GM19043 (cell line): ENCODE data around the gene RNF150.

Experiments used
- ATAC-seq: cut with Tn5 transposase; IDR thresholded peaks from one replicate; pipeline ENCODE4 v1.9.1; 2021; ENCODE audit warnings: low read depth; ENCODE audit not compliant: unreplicated experiment

RNF150 gene

DNA sequence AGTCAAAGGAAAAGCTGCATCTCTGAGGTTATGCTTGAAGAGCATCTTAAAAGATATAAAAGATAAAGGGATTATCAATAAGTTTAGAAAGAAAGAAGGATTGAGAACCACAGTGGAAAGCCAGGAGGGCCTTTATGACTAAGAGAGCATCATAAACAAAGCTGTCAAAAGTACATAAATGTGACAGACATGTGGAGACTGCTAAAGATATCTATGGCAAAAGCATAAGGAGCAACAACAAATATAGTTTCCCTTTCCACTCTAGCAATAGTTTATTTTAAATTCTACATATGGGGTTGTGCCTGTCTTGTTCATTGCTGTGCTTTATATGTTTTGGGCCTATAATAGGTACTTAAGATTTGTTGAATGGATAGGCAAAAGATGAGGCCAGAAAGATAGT, 97.3 kb downstream of the RNF150 start:
- ATAC-seq = no peak

DNA sequence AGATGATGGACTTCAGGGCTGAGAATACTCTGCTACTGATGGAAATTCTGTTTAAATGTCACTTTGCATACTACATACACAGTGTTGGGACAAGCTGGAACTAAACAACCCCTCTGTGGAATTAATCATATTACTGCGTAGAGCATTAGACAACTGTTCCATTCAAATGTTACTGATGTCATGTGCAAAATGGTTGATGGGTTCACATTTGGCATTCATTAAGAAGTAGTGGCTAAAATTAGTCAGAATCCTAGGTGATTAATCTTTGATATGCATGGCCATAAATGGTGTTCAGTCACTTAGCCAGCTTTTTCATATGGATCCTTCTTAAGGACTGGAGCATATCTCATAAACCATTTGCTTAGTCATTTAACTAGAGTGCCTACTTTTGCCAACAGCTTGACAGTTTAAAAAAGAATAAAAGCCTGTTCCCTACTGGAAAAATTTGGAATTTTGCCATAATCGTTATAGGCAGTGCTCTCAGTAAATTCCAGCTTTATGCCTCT, 105.2 kb downstream of the RNF150 start:
- no peak for ATAC-seq

DNA sequence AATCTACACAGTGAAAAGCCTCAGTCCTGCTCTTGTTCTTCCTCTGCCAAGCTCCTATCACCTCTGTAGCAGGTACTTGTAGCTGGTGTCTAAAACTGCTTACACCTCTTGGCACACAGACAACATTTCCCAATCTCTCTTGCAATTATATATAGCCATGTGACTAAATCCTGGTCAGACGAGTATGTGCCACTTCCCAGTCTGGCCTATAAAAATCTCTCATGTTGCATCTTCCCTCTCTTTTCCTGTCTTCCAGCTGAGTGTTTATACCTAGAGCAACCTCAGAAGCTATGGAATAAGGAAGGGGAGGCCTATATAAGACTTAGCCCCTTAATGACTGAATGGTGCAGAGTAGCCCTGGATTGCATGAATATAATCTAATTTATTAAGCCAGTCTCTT, 105.8 kb downstream of the RNF150 start:
- no peak for ATAC-seq

DNA sequence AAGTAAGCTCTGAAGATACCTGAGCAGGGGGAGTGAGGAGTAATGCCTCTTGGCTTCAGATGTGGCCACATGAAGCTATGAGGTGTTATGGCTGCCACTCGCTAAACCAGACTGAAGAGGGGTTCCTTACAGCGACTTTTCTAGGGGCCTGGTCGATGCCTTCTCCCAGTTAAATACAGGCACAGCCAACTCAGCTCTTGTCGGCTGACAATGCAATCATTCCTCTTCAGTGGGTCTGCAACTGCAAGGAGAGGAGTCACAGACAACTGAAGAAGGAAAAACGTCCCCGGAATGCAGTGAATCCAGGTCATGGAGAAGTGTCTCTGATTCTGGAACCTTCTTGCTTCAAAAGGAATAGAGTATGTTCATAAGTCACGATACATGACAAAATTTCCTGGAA, 106.4 kb downstream of the RNF150 start:
- no peak for ATAC-seq

DNA sequence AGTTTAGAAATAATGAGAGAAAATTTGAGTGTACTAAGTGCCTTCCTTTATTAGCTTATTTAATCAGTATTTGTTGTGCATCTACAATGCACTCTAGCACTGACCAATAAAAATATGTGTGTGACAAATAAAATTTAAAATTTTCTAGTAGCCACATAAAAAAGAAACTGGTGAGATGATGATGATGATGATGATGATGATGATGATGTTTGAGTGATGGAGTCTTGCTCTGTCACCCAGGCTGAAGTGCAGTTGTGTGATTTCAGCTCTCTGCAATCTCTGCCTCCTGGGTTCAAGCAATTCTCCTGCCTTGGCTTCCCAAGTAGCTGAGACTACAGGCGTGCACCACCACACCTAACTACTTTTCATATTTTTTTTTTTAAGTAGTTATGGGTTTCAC, 110.2 kb downstream of the RNF150 start:
- ATAC-seq = no peak

DNA sequence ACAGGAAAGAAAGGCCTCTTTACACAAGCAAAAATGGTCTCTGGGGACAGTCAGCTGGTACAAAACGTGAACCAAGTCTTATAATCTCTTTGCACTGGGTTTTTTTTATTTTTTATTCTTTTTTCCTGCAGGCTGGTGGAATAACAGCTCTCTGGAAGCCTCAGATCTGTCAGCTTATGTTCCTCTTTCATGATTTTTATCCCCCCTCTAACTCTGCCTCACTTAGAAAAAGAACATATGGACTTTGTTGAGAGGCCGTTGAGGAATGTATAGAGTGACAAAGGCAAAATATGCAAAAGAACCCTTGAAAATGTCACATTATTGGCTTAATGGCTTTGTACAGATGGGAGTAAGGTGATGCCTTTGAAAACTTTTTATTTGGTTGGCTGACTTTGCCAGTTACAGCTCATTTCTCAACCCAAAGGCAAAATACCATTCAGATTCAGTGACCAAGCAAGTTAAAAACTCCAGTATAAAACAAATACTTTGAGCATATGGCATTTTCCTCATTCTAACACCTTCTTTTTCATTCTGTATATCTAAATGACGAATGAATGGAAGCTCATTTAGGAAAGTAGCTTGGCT, 111.1 kb downstream of the RNF150 start:
- ATAC-seq = no peak

DNA sequence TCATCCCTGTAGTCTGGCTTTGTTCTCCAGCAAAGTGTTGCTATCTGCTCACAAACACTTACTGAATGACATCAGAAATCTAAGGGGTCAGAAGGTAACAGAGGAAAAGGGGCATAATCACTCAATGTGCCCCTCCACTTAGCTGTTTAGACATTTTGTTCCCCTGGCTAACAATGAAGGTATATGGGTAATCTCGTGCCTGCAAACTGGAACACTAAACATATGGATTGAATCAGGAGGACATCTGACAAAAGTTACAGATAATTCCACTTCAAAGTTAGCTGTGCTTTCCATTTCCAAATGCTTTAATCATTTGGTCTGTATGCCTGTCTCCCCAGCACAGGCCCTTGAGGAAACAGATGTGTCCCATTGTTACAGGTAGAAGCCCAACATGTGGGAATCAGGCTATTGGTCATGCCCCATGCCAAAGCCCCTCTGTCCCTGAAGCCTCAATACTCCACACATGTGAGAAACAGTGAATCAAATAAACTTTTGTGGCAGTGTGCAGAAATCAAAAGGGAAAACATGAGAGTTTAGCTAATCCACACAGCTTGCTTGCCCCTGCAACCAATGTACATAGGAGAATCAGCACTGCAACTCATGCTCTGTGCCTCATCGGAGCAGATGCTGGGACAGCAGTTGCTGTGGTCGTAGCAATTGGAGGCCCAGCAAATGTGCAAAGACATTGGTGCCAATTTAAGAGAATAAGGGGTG, 111.7 kb downstream of the RNF150 start:
- ATAC-seq = no peak

DNA sequence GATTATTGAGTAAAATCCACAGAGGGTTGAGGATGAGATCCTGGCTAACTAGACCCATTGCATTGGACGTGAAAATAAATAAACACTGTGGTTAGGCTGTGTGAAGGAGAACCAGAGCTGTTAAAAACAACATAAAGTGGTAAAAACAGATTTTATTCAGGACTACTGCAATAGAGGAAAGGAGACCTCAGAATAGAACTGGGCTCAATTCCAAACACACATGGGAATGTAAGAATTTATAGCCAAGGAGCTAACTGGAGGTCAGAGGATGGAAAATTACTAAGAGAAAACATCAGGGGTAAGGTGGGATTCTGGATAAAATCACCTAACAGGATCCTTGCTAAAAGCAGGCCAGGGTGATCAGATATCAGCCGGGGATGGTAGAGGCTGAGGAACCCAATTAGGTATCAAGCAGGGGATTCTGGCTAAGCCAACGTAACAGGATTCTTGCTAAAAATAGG, 112.4 kb downstream of the RNF150 start:
- no peak for ATAC-seq

DNA sequence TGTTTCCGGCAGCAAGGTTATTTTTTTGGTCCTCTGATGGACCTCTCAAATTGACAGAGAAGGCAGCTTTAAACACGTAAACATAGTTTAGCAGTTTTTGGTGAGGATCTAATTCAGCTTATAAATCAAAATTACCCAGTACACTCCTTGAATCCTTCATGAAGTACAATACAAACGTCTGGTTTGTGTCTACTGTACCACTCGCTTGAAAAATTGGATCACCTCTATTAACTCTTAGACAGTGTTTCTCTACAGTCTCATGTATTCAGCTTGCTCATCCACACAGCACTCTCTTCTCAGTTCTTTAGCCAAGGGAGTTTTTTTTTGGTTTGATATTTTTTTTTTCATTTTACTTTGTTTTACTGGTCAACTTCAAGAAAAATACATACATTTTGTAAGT, 113.5 kb downstream of the RNF150 start:
- ATAC-seq = no peak

DNA sequence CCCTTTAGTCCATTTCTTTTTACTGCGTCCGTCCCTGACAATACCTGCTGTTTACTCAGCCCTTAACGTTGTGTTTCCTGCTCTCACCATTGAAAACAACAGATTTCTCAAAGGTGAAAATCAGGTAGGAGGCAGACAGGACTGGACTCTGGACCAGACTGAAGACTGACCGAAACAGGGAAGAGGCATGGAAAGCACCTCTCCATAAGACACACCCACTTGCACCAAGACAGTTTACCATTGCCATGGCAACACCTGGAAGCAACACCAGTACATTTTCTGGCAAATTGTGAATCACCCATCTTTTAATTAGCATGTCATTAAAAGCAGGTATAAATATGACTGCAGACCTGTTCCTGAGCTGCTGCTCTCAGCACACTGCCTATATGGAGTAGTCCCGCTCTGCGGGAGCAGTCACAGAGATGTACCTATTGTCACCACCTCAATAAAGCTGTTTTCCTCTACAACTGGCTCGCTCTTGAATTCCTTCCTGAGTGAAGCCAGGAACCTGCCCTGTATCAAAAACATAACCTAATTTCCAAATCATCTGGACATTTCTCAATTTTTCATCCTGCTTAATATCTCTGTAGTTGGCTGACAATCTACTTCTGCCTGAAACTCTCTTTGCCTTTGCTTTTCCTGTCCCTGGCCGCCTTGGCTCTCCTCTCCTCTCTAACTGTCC, 117.0 kb downstream of the RNF150 start:
- no peak for ATAC-seq

DNA sequence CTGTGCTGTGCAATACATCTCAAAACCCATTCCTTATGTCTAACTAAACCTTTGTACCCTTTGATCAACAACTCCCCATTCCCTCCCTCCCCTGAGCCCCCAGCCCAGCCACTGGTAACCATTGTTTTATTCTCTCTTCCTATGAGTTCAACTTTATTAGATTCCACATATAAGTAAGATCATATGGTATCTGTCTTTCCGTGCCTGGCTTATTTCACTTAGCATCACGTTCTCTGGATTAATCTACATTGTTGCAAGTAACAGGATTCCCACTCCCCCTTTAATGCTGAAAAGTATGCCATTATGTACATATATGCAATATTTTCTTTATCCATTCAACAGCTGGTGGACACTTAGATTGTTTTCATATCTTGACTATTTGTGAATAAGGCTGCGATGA, 119.4 kb downstream of the RNF150 start:
- ATAC-seq = no peak

DNA sequence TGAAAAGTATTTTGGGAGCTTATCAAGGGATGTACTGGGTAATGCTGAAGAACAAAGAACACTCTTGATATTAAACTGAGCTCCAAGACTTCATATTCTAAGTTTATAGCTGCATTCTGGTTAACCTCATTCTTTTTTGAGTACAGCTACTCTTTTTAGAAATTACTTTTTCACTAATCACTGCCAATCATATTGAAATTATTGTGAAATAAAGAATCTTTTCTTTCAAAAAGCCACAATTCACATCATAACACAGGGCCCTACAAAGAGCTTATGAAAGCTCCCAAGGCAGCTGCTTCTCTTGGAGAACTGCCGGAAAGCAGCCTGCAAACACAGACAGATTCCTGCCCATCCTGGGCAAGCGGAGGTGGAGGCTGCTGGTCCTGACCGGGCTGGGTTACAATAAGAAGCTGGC, 121.4 kb downstream of the RNF150 start:
- no peak for ATAC-seq

DNA sequence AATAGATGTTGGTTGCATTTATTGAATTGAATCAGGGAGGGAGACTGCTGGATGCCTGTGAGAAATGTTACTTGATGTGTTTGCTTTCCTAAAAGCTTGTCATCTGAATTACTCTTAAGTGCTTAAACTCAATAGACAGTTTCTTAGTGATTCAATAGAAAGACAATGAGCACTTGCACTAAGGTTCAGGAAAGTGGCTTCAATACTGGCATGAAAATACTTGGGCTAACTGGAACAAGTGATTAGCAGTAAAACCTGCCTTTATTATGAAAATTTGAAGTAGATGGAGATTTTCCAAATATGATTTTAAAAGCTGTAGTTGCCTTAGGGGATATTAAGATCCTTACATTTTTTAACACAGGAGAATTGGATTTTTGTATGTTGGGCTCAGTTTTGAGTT, 123.3 kb downstream of the RNF150 start:
- no peak for ATAC-seq

DNA sequence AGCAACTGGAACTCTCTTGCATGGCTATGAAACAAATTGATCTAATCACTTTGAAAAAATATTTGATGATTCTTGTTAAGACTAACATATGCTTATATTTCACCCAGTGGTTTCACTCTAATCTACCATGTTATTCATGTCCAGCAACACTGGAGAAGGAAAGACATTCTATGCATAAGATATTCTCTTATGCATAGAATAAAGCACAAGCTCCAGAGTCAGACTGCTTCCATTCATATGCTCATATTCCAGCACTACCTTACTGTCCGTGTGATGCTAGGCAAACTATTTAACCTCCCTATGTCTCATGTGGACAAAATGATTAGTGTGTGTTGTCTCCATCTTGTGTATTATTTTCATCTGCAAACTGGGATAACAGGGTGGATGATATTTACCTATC, 124.1 kb downstream of the RNF150 start:
- no peak for ATAC-seq

DNA sequence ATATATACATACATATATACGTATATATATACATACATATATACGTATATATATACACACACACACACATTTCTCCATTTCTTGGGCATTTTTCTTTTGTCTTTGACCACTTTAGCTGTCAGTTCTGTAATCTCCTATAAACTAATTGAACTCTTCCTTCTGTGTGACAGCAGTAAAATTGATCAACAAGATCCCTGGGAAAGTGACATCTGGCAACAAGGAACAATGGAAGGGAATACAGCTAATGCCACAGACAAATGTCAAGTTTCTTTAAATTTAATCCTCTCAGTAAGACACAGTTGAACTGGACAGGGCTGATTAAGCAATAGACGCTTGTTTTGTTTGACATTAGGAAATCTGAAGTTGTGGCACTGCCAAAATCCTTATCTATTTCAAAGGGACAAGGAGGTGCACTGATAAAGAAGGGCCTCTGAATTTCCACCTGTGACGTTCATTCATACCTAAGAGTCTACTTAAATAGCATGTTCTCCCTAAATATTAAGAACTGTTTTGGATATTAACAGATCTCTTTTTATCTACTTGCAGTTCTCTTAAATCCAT, 126.9 kb downstream of the RNF150 start:
- ATAC-seq = no peak

DNA sequence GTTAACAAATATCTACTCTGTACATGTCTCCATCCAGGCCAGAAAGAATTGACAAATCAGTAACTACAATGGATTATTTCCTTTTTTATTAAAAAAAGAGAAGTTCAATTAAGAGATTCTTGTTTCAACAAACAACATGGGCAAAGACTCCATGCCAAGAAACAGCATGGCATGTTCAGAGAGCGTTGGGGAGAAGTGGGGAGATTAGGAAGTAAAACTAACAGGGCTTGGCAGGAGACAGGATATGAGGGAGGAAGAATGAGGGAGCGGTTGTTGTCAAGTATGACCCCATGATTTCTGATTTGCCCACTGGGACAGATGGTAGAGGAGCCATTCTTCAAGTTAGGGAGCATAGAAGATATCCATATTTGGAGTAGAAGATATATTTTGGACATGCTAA, 128.4 kb downstream of the RNF150 start:
- ATAC-seq = no peak

DNA sequence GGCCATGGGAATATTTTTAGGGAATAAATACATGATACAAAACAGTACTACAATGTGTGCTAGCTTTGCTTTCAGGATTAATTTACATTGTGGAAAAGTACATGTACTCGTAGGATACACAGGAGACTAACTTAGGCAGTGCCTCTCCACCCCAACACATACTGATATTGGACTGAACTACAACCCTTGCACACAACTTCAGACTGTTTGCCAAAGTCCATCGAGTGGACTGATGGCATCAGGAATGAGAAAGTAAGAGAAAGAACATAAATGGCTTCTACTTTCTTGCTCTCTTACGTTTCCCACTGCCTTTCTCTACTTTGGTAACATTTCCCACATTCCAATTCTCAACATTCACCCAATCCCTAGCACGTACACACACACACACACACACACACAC, 130.1 kb downstream of the RNF150 start:
- ATAC-seq = no peak

DNA sequence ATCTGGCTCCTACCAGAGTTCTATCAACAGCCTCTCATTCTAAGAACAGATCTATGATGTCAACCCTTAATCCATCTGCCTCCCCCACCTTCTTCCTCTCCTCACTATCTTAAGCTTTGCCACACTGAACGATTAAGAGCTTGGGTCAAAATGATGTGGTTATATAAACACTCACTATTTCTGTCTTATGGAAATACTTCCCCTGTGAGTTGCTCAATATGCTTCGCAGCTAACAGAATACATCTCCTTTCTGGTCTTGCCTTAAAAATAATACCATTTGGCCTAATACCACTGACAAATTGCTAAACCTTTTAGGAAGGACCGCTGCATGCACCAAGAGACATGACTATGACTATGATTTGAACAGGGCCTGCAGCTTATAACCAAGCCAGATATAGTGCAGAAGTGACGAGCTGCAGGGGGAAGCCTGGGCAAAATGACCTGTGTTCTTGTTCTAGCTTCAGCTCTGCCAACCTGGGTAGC, 130.9 kb downstream of the RNF150 start:
- ATAC-seq = no peak

DNA sequence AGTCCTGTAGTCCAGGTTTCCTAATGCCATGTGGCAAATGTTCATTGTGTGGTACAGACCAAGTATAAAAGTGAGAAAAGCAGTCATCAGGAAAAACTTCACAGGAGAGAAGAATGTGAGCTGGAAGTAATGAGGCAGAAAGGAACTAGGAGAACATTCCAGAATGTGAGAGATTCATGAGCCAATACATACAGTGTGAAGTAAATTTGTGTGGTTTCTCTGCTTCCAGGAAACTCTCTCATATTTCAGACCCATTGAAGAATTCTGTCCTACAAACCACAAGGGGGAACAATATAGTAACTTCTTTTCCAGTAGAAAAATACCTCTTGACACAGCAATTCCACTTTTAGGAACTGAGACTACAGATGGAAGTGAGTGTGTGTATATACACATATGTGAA, 136.5 kb downstream of the RNF150 start:
- ATAC-seq = no peak

DNA sequence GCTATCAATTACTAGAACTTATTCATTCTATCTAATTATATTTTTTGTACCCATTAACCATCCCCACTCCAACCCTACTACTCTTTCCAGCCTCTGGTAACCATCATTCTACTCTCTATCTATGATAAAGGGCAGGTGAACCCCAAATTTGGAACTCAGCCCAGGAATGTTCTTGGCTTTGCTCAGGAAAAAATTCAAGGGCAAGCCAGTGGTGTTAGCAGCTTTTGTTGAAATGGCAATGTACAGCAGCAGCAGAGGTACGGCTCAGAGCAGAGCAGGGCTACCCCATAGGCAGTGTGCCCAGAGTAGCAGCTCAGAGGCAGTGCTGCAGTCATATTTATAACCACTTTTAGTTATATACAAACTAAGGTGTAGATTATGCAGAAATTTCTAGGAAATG, 138.2 kb downstream of the RNF150 start:
- no peak for ATAC-seq

DNA sequence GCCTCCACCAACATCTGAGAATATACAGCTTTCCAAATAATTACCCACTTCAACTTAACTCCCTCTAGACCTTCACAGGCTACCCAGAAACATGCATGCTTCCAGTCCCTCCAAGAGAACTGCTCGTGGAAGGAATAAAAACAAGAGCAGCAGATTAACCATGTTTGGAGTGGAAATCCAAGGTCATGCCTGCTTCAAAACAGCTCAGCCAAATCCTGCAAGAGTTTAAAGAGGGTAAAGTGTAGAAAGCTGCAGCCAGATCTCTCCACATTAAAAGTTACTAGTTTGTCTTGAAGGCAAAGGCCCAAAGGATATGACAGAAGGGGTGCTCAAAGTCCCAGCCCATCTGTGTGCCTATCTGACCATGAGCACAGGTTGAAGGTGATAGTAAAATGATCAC, 139.3 kb downstream of the RNF150 start:
- no peak for ATAC-seq
